NB4 (cell line): ENCODE measurements around the gene ZNF827.

ENCODE experiments used
- DNase-seq: peaks from one replicate; pipeline ENCODE4 v3.0.0; 2010; ENCODE audit warnings: low read depth
- H3K4me3 ChIP-seq: one replicate; pipeline ENCODE4 v1.5.1; 2011; ENCODE audit warnings: mild to moderate bottlenecking, low read depth, low read length, moderate library complexity
- MYC ChIP-seq: IDR thresholded peaks from 2 replicates; pipeline ENCODE4 v1.6.1; 2011; ENCODE audit warnings: low read depth, low read length
- POLR2A ChIP-seq: IDR thresholded peaks from 2 replicates; pipeline ENCODE4 v1.6.1; 2011; ENCODE audit warnings: mild to moderate bottlenecking; ENCODE audit not compliant: insufficient read length; ENCODE audit errors: extremely low read depth
- TF ChIP-seq, protein P1 (sequence below): IDR thresholded peaks from 2 replicates; pipeline ENCODE4 v1.6.1; 2011; ENCODE audit warnings: low read depth, low read length
- TF ChIP-seq, protein P2 (sequence below): IDR thresholded peaks from one replicate; pipeline ENCODE4 v1.5.1; 2012; ENCODE audit warnings: low read depth, low read length

The ZNF827 gene

DNA sequence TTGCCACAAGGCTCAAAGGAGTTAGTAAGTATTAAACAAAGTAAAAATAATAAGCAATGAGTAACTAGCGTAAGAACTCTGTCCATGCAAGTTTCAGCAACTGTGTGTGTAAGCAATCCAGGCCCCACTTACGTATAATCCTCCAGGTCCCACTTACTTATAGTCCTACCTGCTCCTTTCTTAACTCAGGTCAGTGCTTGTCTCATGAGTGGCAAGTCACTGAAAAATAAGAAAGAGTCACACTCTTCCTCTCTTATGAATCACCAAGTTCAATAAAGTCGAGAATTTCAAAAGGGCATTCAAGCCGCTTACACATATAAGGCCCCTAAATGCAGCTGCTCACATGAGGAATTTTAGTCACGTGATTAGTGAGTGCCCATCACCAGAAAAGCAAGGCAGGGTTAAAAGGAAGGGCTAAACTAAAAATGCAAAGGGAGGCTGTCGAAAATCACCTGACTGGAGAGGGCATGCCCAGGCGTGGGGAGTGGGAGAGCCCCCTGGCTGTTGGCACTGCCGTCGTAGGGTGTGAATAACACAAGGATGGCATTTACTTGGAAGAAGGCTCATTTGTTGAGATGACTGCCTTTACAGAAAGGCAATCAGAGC is 58.2 kb downstream of the ZNF827 start:
- no peak for DNase-seq
- H3K4me3 ChIP-seq, result no peak overlapping the region
- TF ChIP-seq POLR2A (no peak), MYC (no peak)
- TF ChIP-seq, protein P1, sequence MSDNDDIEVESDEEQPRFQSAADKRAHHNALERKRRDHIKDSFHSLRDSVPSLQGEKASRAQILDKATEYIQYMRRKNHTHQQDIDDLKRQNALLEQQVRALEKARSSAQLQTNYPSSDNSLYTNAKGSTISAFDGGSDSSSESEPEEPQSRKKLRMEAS, result no peak
- TF ChIP-seq, protein P2, sequence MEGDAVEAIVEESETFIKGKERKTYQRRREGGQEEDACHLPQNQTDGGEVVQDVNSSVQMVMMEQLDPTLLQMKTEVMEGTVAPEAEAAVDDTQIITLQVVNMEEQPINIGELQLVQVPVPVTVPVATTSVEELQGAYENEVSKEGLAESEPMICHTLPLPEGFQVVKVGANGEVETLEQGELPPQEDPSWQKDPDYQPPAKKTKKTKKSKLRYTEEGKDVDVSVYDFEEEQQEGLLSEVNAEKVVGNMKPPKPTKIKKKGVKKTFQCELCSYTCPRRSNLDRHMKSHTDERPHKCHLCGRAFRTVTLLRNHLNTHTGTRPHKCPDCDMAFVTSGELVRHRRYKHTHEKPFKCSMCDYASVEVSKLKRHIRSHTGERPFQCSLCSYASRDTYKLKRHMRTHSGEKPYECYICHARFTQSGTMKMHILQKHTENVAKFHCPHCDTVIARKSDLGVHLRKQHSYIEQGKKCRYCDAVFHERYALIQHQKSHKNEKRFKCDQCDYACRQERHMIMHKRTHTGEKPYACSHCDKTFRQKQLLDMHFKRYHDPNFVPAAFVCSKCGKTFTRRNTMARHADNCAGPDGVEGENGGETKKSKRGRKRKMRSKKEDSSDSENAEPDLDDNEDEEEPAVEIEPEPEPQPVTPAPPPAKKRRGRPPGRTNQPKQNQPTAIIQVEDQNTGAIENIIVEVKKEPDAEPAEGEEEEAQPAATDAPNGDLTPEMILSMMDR, result no peak

DNA sequence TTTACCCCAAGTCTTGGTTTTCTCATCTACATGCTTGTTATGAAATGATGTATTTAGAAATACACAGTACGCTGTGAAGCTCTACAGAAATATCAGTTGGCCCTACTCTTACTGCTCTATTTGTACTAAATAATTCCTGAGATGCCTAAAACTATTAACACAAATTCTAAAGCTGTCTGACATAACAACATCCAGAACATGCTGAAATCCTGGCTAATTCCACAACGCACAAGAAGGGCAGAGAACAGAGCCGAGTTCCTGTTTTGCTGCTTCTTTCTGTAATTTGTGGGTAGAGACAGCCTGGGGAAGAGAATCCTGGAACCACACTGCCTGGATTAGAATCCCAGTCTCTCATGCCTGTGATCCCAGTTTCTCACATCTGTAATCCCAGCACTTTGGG is 59.0 kb downstream of the ZNF827 start:
- no peak for DNase-seq
- TF ChIP-seq MYC, result no peak
- TF ChIP-seq, protein P2, result no peak
- H3K4me3 ChIP-seq, result no peak overlapping the region

DNA sequence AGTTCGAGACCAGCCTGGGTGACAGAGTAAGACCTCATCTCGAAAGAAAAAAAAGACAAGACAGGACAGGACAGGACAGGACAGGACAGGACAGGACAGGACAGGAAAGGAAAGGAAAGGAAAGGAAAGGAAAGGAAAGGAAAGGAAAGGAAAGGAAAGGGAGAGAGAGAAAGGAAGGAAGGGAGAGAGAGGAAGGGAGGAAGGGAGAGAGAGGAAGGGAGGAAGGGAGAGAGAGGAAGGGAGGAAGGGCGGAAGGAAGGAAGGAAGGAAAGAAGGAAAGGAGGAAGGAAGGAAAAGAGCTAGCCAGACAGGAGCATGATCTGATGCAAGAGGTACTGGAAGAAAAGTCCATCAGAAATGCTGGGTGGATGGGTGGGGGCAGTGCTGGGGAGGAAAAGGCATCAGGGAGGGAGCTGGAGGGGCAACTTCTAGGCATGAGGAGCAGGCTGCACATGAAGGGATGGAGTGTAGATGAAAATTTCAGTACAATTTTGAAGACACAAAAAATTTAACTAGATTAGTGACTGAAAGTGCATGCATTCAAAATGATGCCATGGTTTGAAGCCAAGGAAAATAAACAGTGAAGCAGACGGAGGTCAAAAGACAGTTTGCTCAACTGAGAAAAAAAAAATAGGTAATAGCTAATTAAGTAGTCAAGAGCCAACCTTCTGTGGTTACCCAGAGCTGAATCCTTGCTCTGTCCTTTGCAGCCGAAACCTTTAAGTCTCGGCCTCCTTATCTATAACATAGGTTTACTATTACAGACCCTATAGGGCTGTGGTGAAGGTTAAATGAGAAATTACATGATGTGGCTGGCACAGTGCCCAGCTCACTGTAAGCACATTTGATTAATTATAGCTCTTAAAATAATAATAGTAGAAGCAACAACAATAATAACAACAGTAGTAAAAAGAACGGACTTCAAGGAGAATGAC is 59.9 kb downstream of the ZNF827 start:
- no peak overlapping the region for H3K4me3 ChIP-seq
- no peak for DNase-seq

DNA sequence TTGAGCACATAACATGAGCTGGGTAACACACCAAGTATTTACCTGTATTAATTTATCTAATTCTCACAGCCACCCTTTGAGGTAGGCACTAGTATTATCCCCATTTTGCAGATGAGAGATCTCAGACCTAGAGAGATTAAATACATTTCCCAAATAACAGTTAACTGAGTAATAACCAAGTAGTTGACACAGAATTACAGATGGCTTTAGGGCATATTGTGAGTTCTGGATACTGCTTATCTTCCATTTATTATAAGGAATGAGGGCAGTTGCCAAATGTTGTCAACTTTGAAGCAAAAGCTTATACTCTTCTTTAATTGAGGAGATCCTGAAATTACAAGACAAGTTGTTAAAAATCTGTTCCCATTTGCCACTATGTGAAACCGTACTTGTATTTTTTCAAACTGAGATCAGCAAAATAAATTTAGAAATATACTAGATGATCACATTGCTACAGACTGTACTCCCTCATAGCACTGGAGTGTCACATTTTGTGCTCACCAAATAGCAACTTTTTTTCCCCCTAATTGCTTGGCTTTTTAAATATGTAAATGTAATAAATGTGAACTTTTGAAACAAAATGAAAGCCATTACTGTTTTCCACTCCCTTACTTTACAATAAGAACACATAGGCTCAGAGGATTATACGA is 62.0 kb downstream of the ZNF827 start:
- no peak for DNase-seq
- TF ChIP-seq, protein P1, result no peak
- no peak for TF ChIP-seq POLR2A
- TF ChIP-seq, protein P2, result no peak
- no peak for TF ChIP-seq MYC
- H3K4me3 ChIP-seq, result no peak overlapping the region

More for the DNA sequence above, 59.9 kb downstream of the ZNF827 start:
- TF ChIP-seq POLR2A (no peak), MYC (no peak)
- TF ChIP-seq, protein P1, result no peak
- TF ChIP-seq, protein P2, result no peak

DNA sequence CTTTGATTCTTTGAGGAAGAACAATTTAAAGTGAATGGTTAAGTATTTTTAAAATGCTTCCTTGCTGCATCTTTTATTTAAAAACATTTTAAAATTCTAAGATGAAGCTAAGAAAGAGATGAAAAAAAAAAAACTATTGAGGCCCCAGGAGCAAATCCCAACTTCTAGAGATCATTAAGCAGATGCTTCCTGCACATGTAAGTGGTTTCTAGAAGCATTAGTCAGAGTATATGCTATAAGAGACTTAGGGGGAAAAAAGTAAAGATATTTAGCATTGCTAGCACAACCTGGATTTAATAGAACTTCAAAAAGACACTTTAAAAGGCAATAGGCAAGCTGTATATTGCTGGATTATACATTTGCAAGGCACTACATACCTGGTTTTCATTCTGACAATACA is 64.7 kb downstream of the ZNF827 start:
- H3K4me3 ChIP-seq, result no peak overlapping the region
- DNase-seq, result no peak
- no peak for TF ChIP-seq POLR2A
- TF ChIP-seq, protein P2, result no peak
- no peak for TF ChIP-seq MYC
- TF ChIP-seq, protein P1, result no peak
